Liver (tissue), 9 donors: ENCODE results near the gene CACNA1S. TPM values are rescaled to one million over a fixed set of nuclear protein-coding genes. Genes with fewer than 3 reads are reported as not detected.

Experiments used
- DNase-seq: peaks from one replicate; pipeline ENCODE4 v3.0.0-alpha.2; 2017; ENCODE audit warnings: low spot score
- H3K27ac ChIP-seq, 2 donors: one replicate each; pipeline ENCODE4 v1.7.0; 2013; ENCODE audit warnings: inconsistent platforms in 2 of 2, low read length in 2 of 2, control low read depth in 1 of 2, low read depth in 1 of 2, mild to moderate bottlenecking in 1 of 2
- H3K27me3 ChIP-seq, 4 donors: one replicate each; pipeline versions ENCODE4 v1.6.1 to v1.7.0; 2013; ENCODE audit warnings: low read length in 3 of 4, inconsistent platforms in 1 of 4, mild to moderate bottlenecking in 1 of 4, moderate library complexity in 1 of 4; ENCODE audit not compliant: control insufficient read depth in 4 of 4, insufficient read depth in 4 of 4
- H3K36me3 ChIP-seq, 4 donors: one replicate each; pipeline versions ENCODE4 v1.6.1 to v1.7.0; 2013; ENCODE audit warnings: low read length in 3 of 4, mild to moderate bottlenecking in 3 of 4, low read depth in 1 of 4, moderate library complexity in 1 of 4; ENCODE audit not compliant: control insufficient read depth in 4 of 4, insufficient read depth in 3 of 4
- H3K4me1 ChIP-seq, 4 donors: one replicate each; pipeline versions ENCODE4 v1.6.1 to v1.7.0; 2013; ENCODE audit warnings: low read length in 3 of 4, mild to moderate bottlenecking in 3 of 4, moderate library complexity in 1 of 4; ENCODE audit not compliant: control insufficient read depth in 4 of 4, insufficient read depth in 4 of 4
- H3K4me3 ChIP-seq, 3 donors: one replicate each; pipeline versions ENCODE4 v1.6.1 to v1.7.0; 2013; ENCODE audit warnings: low read length in 3 of 3, control low read depth in 1 of 3, low read depth in 1 of 3, mild to moderate bottlenecking in 1 of 3
- H3K9ac ChIP-seq, 2 donors: one replicate each; pipeline ENCODE4 v1.7.0; 2013; ENCODE audit warnings: low read length in 2 of 2, mild to moderate bottlenecking in 2 of 2, moderate library complexity in 2 of 2, control low read depth in 1 of 2, low read depth in 1 of 2
- H3K9me3 ChIP-seq, 4 donors: one replicate each; pipeline versions ENCODE4 v1.6.1 to v1.7.0; 2013; ENCODE audit warnings: low read length in 3 of 4; ENCODE audit not compliant: control insufficient read depth in 4 of 4
- ATF3 ChIP-seq: IDR thresholded peaks from 2 replicates; pipeline ENCODE4 v1.6.1; 2016; ENCODE audit warnings: antibody characterized with exemption
- CTCF ChIP-seq: fragments of 150-350 bp; IDR thresholded peaks from 2 replicates; pipeline ENCODE4 v1.5.1; 2017; ENCODE audit warnings: improper control_type of control experiment, low read depth, low read length; ENCODE audit not compliant: missing input control
- EGR1 ChIP-seq, 2 donors: IDR thresholded peaks; 2 replicates each; pipeline ENCODE4 v1.6.1; 2016 to 2018; ENCODE audit warnings: antibody characterized with exemption in 2 of 2, low read depth in 2 of 2
- FOXA1 ChIP-seq: IDR thresholded peaks from 2 replicates; pipeline ENCODE4 v1.6.1; 2016; ENCODE audit warnings: antibody characterized with exemption
- FOXA2 ChIP-seq: IDR thresholded peaks from 2 replicates; pipeline ENCODE4 v1.6.1; 2016; ENCODE audit warnings: antibody characterized with exemption
- GABPA ChIP-seq, 2 donors: IDR thresholded peaks in 1 of 2; conservative IDR thresholded peaks in 1 of 2; 2 replicates each; pipeline ENCODE4 v1.6.1; 2016; ENCODE audit warnings: antibody characterized with exemption in 2 of 2, mild to moderate bottlenecking in 1 of 2, moderate library complexity in 1 of 2
- HNF4A ChIP-seq, 2 donors: conservative IDR thresholded peaks; 2 replicates each; pipeline ENCODE4 v1.6.1; 2016; ENCODE audit warnings: antibody characterized with exemption in 2 of 2, mild to moderate bottlenecking in 2 of 2
- JUND ChIP-seq, 2 donors: IDR thresholded peaks; 2 replicates each; pipeline ENCODE4 v1.6.1; 2016; ENCODE audit warnings: antibody characterized with exemption in 2 of 2
- MAX ChIP-seq: IDR thresholded peaks from 2 replicates; pipeline ENCODE4 v1.6.1; 2016; ENCODE audit warnings: antibody characterized with exemption
- NR2F2 ChIP-seq: IDR thresholded peaks from 2 replicates; pipeline ENCODE4 v1.6.1; 2016; ENCODE audit warnings: antibody characterized with exemption
- RAD21 ChIP-seq, 2 donors: IDR thresholded peaks; 2 replicates each; pipeline ENCODE4 v1.6.1; 2016; ENCODE audit warnings: antibody characterized with exemption in 2 of 2, mild to moderate bottlenecking in 2 of 2
- REST ChIP-seq: IDR thresholded peaks from 2 replicates; pipeline ENCODE4 v1.6.1; 2016; ENCODE audit warnings: antibody characterized with exemption, mild to moderate bottlenecking
- TAF1 ChIP-seq: conservative IDR thresholded peaks from 2 replicates; pipeline ENCODE4 v1.6.1; 2016; ENCODE audit warnings: antibody characterized with exemption, mild to moderate bottlenecking
- YY1 ChIP-seq: IDR thresholded peaks from 2 replicates; pipeline ENCODE4 v1.6.1; 2016; ENCODE audit warnings: antibody characterized with exemption, mild to moderate bottlenecking
- ZBTB33 ChIP-seq: IDR thresholded peaks from 2 replicates; pipeline ENCODE4 v1.6.1; 2016; ENCODE audit warnings: antibody characterized with exemption
- WGBS: extraction: QIAGEN DNeasy Blood & Tissue Kit; methylation state at CpG from one replicate; pipeline ENCODE4 v1.1.7; 2013; 5-methylcytosine and 5-hydroxymethylcytosine counted together
- polyA plus RNA-seq, 2 donors: library from polyadenylated mRNA; stranded (reverse) in 1 of 2; unstranded in 1 of 2; fragments of 200-250 nt in 1 of 2; fragments of >200 nt in 1 of 2; fragmentation: Nextera tagmentation in 1 of 2; extraction: Ambion mirVana in 1 of 2; gene quantifications; one replicate each; pipeline versions ENCODE4 v1.2.1 to v1.2.3, GENCODE V29; 2013 to 2015
- total RNA-seq, 2 donors: library from RNA; depleted of rRNA; stranded (reverse); fragments of >200 nt; gene quantifications; one replicate each; pipeline ENCODE4 v1.2.3, GENCODE V29; 2014
- donor health status: healthy.
- donor health status: healthy.
- donor health status: healthy.
- donor health status: healthy.
- donor health status: healthy.

CACNA1S gene
- total and polyA plus RNA-seq, 4 donors = under 0.01 to 0.33 TPM; not detected in 2

- Histone ChIP-seq H3K27me3 (no peaks in the 10 kb centered on the region), H3K4me1 (no peaks in the 10 kb centered on the region), H3K36me3 (peaks cover 2 to 68% (median 18%) of the 10 kb centered on the region in 4 donors), H3K27ac (no peak overlapping the region), H3K9me3 (no peaks in the 10 kb centered on the region), H3K4me3 (no peak overlapping the region), H3K9ac (no peak overlapping the region)
- no peak for TF ChIP-seq HNF4A (conservative IDR thresholded peaks at IDR 0.05)
- no peak for TF ChIP-seq NR2F2
- no peak for TF ChIP-seq FOXA1
- no peak for TF ChIP-seq TAF1
- no peak for TF ChIP-seq FOXA2
- TF ChIP-seq EGR1 (IDR thresholded peaks at IDR 0.05; ENCODE audit: low read depth in 2 of 2) = no peak
- TF ChIP-seq ZBTB33 = no peak
- TF ChIP-seq RAD21 (IDR thresholded peaks at IDR 0.05) = no peak
- TF ChIP-seq CTCF = no peak
- TF ChIP-seq GABPA (IDR thresholded peaks at IDR 0.05 in 1 of 2, conservative IDR thresholded peaks at IDR 0.05 in 1 of 2) = no peak
- no peak for TF ChIP-seq YY1
- TF ChIP-seq MAX = no peak
- TF ChIP-seq ATF3 = no peak
- TF ChIP-seq REST = no peak
- TF ChIP-seq JUND (IDR thresholded peaks at IDR 0.05) = no peak
- WGBS = 92% methylated on average over 5 of the region's 5 CpGs
- DNase-seq = no peak
Measured at GRCh38 chr1:201141418-201141817, 29.2 kb upstream of the CACNA1S start.

- H3K9ac ChIP-seq = no peak overlapping the region
- H3K27ac ChIP-seq = no peak overlapping the region
- no peaks in the 10 kb centered on the region for H3K9me3 ChIP-seq
- no peak for DNase-seq
- TF ChIP-seq ZBTB33 = no peak
- TF ChIP-seq EGR1 (IDR thresholded peaks at IDR 0.05; ENCODE audit: low read depth in 2 of 2) = no peak
- 97% methylated on average over 8 of the region's 8 CpGs for WGBS
- H3K27me3 ChIP-seq = no peaks in the 10 kb centered on the region
- peaks cover 2 to 65% (median 17%) of the 10 kb centered on the region in 4 donors for H3K36me3 ChIP-seq
- H3K4me1 ChIP-seq = no peaks in the 10 kb centered on the region
- H3K4me3 ChIP-seq = no peak overlapping the region
Measured at GRCh38 chr1:201140941-201141260, 28.7 kb upstream of the CACNA1S start.
